GM18868 (cell line): ENCODE data around the gene RFNG.

Source experiments
- ATAC-seq: cut with Tn5 transposase; IDR thresholded peaks from one replicate; pipeline ENCODE4 v1.9.1; 2021; ENCODE audit warnings: mild to moderate bottlenecking, moderate library complexity; ENCODE audit not compliant: unreplicated experiment

RFNG gene

DNA sequence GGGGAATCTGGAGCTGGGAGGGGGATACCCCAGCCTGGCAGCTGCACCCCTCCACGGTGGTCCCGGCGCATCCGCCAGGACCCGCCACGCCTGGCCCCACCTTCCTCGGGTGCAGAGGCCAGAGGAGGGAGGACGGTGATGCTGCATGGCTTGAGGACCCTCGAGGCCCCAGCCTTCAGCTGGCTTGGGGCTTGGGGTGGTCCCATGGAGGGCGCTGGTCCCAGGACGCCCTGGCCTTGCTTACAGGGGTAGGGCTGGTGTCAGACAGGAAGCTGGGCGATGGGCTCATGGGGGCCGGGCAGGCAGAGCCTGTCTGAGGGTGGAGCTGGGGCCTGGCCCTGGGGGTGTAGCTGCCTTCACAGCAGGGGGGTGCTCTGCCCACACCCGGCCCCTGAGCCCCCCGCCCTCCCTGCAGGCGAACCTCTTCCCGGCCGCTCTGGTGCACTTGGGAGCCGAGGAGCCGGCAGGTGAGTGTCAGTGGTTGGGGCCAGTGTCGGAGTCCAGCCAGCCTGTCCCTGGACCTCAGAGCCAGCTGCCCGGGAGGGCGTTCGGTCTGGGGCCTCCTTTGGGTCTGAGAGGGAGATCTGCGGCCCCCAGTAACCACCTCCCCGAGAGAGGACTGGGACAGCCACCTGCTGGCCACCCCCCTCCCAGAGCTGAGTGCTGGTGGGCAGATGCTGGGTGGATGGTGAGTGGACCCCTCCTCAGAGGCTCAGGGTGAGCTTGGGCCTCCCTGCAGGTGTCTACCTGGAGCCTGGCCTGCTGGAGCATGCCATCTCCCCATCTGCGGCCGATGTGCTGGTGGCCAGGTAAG is 35.3 kb downstream of the RFNG start:
- ATAC-seq: no peak

DNA sequence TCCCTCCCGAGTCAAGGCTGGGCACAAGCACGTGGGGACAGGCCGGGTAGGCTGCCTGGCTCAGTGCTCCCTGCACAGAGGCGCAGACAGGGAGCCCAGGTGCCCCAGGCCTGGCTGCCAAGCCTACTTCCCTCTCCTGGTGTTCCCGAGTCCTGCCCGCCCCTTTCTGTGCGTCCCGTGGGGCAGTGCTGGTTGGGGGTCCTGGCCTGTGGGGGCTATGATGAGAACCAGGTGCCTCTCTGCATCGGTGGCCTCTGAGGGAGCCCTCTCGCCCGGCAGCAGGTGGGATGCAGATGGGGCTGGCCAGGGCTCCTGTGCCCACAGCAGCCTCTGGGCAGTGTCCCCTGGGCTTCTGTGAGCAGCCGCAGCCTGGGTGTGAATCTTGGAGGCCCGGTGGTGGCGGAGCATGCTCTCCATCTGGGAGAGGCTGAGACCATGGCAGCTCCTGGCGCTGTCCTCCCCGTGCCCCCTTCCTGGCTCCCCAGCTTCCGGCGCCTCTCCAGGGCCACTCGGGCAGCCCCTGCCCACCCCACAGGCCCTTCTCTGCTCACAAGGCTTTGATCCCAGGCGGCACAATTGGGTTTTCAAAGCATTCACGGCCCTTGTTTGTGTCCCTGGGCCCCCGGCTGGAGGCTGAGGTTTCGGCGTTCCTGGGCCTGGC is 36.2 kb downstream of the RFNG start:
- no peak for ATAC-seq

DNA sequence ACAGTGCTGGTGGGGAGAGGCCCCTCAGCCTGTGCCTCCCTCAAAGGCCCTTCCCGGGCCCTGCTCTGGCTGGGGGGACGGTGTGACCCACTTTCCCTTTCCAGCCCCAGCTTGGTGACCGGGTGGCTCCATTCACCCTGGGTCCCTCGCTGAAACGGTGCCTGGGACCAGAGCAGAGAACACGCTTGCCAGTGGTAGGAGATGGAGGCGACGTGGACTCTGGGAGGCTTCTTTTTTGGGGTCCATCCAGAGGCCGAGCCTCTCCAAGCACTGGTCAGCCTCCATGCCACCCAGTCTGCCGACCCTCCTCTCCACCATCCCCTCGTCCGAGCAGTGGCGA is 36.7 kb downstream of the RFNG start:
- no peak for ATAC-seq

GRCh38 chr17:82014432-82014831 is 37.2 kb downstream of the RFNG start:
- no peak for ATAC-seq

DNA sequence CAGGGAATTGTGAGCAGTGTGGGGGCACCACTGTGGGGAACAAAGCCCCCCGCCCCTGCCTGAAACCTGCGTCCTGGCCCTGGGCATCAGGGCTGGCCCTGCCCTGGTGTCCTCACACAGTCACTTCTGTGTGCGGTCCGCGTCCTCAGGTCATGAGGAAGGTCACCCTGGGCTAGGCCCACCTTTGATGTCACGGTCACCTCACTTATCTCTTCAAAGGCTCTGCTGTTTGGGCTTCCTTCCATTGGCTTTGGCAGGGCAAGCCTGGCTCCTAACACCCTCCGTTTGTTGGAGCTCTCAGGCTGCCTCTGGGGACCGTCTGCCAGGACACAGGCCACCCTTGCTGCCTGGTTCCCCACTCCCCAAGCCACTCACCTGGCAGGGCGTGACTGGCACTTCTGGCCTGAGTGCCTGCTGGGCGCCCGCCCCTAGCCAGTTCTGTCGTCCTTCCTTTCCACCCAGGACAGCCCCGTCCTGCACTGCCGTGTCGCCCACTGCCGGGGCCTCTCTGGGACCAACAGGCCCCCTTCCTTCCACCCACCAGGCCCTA is 37.8 kb downstream of the RFNG start:
- ATAC-seq: no peak

DNA sequence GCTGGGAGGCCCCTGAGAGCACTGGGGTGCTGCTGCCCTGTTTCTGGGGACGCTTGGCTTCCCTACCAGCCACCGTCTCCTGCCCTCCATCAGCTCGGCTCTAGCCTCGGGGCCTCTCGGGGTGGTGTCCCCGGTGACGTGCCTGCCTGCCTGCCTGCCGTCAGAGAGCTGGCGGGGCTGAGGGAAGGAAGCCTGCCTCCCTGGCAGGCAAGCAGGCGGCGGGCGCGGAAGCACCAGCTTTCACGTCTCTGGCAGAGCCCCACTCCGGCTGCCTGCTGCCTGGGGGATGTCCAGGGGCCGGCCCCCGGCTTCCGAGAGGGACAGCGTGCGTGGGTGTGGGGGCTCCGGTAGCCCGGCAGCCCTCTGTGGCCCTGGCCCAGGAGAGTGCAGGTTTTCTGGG is 38.3 kb downstream of the RFNG start:
- ATAC-seq: no peak

- no peak for ATAC-seq
Observed at GRCh38 chr17:82012640-82013295, 38.8 kb downstream of the RFNG start.

DNA sequence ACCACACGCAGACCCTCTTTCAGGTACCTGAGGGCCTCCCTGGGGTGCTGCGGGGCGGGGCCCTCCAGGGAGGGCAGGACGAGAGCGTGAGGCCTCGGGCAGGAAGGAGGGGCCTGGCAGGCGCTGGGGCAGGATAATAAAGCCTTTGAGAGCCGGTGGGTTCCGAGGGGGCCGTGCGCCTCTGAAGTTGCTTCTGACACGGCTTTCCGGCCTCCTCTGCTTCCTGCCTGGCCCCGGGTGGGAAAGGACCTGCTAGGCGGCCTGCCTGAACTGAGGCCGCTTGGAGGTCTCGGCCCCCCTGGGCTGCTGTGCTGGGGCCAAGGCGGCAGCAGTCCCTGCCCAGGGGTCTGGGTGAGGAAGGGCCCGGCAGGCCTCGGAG is 39.4 kb downstream of the RFNG start:
- ATAC-seq: no peak

DNA sequence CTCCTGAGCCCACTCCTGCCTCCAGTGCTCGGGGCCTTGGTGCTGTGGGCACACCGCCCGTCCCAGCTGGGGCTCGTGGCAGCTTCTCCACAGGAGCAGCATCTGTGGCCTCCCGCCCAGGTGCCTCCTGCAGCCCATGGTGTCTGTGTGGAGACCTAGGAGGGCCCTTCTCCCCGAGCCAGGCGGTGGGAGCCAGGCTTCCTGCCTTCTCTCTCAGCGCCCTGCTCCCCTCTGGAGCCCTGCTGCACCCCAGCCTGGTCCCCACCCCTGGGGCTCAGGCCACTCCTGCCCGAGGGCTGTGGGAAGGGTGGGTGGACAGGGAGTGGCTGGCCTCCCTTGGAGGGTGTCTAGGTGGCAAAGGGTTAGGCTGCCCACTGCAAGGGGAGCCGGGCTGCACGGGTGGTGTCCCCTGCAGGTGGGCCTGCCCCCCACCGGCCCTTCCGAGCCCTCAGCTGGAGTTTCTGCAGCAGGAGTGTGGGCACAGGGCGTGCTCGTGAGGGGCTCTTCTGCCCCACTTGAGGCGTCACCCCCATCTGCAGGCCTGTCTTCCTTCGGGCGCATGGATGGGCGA is 39.9 kb downstream of the RFNG start:
- ATAC-seq: no peak

DNA sequence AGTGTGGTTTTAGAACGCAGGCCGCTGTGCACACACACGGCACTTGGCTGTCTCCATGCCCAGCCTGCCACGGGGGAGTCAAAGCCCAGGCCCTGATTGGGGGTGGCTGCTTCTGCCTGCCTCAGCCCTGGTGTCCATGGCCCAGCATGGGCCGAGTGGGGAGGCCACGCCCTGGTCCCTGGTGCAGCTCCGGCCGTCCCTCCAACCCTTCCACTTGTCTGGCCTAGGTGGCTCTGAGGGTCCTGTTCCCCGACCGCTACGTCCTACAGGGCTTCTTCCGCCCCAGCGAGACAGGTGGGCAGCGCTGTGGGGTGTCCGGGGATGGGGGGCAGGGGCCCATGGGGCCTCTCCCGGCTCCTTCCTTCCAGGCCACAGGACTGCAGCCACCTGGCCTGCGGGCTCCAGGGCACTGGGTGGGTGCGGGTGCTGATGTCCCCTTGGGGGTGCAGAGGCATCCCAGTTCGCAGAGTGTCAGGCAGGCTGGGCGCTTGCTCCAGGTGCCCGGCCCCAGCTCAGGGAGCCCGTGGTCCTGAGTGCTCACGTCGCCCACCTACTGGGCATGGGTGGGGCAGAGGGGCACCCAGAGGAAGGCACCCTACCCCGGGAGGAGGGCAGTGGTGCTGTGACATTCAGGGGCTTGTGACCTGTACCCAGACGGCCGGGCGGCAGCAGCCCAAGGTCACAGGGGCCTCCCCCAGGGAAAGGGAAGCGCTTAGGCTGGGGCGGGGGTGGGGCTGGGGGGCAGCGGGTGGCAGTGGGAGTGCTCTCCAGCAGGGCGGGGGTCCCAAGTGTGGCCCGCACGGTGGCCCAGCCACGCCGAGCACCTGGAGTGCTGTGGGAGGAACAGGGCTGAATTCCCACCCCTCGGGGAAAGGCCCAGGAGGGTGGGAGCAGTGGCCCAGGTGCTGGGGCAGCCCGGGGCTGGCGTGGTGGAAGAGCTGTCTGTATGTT is 40.8 kb downstream of the RFNG start:
- ATAC-seq: no peak

DNA sequence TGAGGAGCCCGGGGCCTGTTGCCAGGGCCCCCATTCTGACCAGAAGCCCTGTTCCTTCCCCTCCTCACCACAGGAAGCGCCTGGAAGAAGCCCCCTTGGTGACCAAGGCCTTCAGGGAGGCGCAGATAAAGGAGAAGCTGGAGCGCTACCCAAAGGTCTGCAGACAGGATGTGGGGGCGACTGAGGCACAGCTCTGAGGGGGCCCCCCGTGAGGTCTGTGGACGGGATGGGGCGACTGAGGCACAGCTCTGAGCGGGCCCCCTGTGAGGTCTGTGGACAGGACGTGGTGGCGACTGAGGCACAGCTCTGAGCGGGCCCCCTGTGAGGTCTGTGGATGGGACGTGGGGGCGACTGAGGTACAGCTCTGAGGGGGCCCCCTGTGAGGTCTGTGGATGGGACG is 42.2 kb downstream of the RFNG start:
- no peak for ATAC-seq

DNA sequence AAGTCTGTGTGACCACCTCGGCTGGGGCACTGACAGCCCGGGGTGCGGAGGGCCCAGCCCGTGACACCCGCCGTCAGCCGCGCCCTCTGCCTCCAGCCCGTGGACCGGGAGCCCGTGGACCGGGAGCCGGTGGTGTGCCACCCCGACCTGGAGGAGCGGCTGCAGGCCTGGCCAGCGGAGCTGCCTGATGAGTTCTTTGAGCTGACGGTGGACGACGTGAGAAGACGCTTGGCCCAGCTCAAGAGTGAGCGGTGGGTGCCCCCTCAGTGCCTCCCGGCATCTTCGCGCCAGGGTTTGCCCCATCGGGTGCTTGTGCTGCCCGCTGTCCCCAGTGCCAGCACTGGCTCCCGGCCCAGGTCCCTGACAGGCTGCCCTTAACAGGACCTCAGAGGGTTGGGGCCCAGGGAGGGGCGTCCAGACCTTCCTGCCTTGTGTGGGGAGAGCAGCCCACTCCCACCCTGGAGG is 42.6 kb downstream of the RFNG start:
- no peak for ATAC-seq

GRCh38 chr17:82008258-82008940 is 43.2 kb downstream of the RFNG start:
- ATAC-seq: no peak

DNA sequence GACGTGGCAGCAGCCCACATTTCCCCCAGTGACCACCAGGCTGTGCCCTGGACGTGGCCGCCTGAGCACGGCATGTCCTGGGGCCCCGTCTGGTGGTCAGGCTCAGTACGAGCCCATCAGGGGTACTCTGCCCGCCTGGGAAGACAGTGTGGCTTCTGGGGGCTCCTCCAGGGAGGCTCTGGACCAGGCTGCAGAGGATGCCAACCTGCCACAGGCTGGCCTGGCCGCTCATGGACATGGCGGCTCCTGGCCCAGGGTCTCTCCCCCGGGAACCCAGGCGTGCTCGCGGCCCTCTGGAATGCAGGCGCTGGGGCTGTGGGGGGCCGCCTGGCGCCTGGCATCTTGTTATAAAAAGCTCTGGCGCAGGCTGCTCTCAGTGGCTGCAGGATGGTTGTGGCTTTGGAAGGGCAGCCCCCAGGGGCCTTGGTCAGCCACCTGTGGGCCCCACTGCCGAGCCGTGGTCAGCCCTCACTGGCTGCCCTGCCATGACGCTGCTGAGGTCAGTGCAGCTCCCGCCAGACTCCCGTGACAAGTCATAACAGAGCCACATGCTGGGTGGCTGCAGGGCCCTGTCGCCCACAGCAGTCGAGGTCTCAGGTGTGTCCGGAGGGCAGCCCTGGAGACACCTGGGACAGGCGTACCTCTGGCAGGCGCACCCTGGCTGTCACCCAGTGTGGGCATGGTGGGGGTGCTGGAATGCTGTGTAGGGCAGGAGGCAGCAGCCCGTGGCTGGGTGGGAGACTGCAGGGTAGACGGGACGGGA is 43.9 kb downstream of the RFNG start:
- no peak for ATAC-seq

DNA sequence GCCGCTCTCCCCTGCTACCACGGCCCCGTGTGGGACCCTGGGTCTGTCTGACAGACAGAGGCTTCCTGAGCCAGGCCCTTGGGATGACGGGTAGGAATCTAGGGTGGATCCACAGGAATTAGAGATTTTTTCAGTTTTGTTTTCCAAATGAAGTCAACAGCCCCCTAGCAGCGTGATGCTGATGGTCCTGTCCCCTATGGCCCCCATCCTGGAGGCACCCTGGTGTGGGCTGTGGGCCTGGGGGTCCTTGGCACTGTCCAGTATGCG is 44.5 kb downstream of the RFNG start:
- ATAC-seq: no peak

GRCh38 chr17:82006468-82007227 is 45.0 kb downstream of the RFNG start:
- ATAC-seq: no peak

DNA sequence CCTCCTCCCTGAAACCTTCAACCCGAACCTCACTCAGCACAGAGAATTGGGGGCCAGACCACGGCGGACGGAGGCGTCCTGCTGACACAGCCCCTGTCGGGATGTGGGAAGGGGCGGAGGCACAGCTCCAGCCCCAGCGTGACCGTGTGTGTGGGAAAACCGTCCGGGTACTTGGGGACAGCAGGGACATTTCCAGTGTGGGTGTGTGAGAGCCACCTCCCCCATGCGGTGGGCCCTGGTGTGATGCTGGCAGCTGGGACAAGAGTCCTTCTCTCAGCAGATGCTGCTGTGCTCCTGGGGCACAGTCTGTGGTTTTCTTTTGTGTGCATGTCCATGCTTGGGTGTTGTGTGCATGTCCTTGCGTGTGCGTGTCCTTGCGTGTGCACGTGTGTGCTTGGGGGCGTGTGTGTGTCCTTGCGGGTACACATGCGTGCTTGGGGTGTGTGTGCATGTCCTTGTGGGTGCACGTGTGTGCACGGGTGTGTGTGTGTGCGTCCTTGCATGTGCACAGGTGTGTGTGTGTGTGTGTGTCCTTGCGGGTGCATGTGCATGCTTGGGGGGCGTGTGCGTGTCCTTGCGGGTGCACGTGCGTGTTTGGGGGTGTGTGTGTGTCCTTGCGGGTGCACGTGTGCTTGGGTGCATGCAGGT is 45.8 kb downstream of the RFNG start:
- ATAC-seq: no peak
